Neural progenitor cell (in vitro differentiated cells): Measurements from ENCODE around the gene CFAP119.

Experiments
- EZH2 ChIP-seq: fragments of 200-600 bp; sonication (generic); IDR thresholded peaks from 2 replicates; pipeline ENCODE4 v1.6.1; 2017; ENCODE audit warnings: antibody characterized with exemption, mild to moderate bottlenecking, moderate library complexity
- EZH2phosphoT487 ChIP-seq: fragments of 200-600 bp; sonication (generic); IDR thresholded peaks from 2 replicates; pipeline ENCODE4 v1.6.1; 2017; ENCODE audit warnings: antibody characterized with exemption
- TF ChIP-seq, protein P1 (sequence below): fragments of 200-600 bp; sonication (generic); IDR thresholded peaks from 2 replicates; pipeline ENCODE4 v1.5.1; 2017; ENCODE audit warnings: antibody characterized with exemption, mild to moderate bottlenecking

DNA sequence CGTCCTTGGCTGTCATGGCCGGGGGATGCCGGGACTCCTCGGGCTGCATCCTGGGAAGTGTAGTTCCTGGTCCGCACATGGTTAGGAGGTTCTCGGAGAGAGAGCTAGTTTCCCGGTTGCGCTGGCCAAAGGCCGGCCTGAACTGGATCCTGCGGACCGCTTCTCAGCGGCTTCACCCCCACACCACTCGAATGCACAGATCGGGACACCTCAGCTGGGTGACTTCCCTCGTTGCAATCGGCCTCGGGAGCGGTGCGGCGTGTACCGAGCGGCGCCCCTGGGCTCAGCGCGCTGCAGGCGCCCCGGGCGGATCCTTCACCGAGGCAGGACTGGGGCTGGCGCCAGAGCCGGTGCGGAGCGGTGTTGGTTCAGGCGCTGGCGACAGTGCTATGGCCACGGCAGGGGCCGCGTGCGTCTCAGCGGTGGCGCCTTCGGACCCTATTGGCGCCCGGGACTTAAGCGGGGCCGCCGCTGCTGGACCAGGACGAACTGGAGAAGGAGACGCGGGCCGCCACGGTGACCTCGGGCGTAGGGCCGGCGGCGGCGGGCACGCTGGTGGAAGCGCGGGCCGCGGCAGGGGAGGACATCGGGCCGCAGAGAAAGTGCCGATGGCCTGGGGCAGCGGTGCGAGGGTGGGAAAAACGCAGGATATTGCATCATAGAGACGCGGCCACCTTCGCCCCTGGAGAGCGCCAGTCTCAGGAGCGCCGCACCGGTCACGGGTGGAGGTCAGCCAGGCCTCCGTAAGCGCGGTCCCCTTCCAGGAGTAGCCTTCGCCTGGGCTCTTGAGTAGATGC, 13.7 kb upstream of the CFAP119 start:
- TF ChIP-seq, protein P1, sequence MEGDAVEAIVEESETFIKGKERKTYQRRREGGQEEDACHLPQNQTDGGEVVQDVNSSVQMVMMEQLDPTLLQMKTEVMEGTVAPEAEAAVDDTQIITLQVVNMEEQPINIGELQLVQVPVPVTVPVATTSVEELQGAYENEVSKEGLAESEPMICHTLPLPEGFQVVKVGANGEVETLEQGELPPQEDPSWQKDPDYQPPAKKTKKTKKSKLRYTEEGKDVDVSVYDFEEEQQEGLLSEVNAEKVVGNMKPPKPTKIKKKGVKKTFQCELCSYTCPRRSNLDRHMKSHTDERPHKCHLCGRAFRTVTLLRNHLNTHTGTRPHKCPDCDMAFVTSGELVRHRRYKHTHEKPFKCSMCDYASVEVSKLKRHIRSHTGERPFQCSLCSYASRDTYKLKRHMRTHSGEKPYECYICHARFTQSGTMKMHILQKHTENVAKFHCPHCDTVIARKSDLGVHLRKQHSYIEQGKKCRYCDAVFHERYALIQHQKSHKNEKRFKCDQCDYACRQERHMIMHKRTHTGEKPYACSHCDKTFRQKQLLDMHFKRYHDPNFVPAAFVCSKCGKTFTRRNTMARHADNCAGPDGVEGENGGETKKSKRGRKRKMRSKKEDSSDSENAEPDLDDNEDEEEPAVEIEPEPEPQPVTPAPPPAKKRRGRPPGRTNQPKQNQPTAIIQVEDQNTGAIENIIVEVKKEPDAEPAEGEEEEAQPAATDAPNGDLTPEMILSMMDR: no peak
- TF ChIP-seq EZH2: no peak
- no peak for TF ChIP-seq EZH2phosphoT487
